ENCODE data around the gene SELENOS. TPM values are rescaled to one million over a fixed set of nuclear protein-coding genes. Genes with fewer than 3 reads are reported as not detected.
A peak's percentile ranks its signal among the peaks of the same experiment; 100 is the strongest.

Gene SELENOS
- total and polyA plus RNA-seq, 9 of the 15 experiments (the other 6 are each of a cell fraction or from before 2014, with no cell fraction given), result 24.9 to 57.4 (median 47.9) TPM

GRCh38 chr15:101295607-101296161, 18.4 kb upstream of the SELENOS start:
- Histone ChIP-seq H3K79me2 (ENCODE audit: control insufficient read depth, insufficient read depth, low read length) (peaks cover 61% of the 10 kb centered on the region), H3K9ac (ENCODE audit: insufficient read depth in 1 of 2, low read depth in 2 of 2, low read length in 2 of 2) (peak overlapping the region; percentile 94 to 100), H3K9me3 (replicated peaks; ENCODE audit: control insufficient read depth, insufficient read depth, low read depth, low read length) (no peaks in the 10 kb centered on the region), H3K4me2 (ENCODE audit: insufficient read depth, low read length) (peak overlapping the region; percentile 93), H3K4me1 (replicated peaks in 1 of 2; ENCODE audit: control insufficient read depth in 2 of 2, insufficient read depth in 2 of 2, low read length in 2 of 2) (peaks cover 7 to 9% of the 10 kb centered on the region in 2 experiments; a peak in 2 of 5 replicates), H3K27ac (ENCODE audit: extremely low read depth, low read depth, low read length) (peak overlapping the region; percentile 92), H3K27me3 (ENCODE audit: control insufficient read depth in 2 of 2, insufficient read depth in 2 of 2, low read length in 2 of 2) (no peaks in the 10 kb centered on the region), H2AFZ (ENCODE audit: low read depth, low read length) (peak overlapping the region; percentile 98), H3K4me3 (peak overlapping the region; percentile 96), H3K9me1 (ENCODE audit: control insufficient read depth, insufficient read depth, low read length) (no peaks in the 10 kb centered on the region), H3K36me3 (ENCODE audit: control insufficient read depth, insufficient read depth, low read length) (peaks cover 28% of the 10 kb centered on the region), H4K20me1 (replicated peaks; ENCODE audit: control insufficient read depth, insufficient read depth, low read length) (peaks cover 14% of the 10 kb centered on the region)
- intact Hi-C loops (cut with micrococcal nuclease) (no loop called here), in situ Hi-C loops (cut with MboI) (no loop called here)
- no peak for DNase-seq (ENCODE audit: extremely low read depth in 1 of 4, low spot score in 3 of 4)
- FAIRE-seq, result no peak
- WGBS (ENCODE audit: insufficient coverage, low coverage, missing lambda C conversion rate), result under 1% methylated on average over 16 of the region's 20 CpGs
- ChIA-PET CTCF (ENCODE audit: low intra/inter-chr PET ratio) (no interaction called here), POLR2A (interaction anchor here (0.5 to 3.7 kb wide), 5 partner anchors 9 to 324 kb away, joined by 3 to 25 read pairs (median 3); no protein-coding TSS in a partner anchor)
- TSS peak; percentile 88 for BruUV-seq (replicated peaks)
- peak; percentile 72 for ATAC-seq
- TF ChIP-seq CBFB (CRISPR knock-in tag; IDR thresholded peaks at IDR 0.05) (peak; percentile 68; the same call in 1 of the 2 replicates), SMARCE1 (IDR thresholded peaks at IDR 0.05) (0 out of 2 replicates have a peak, but pooled peaks have one; percentile 8), MEF2D (tag; conservative IDR thresholded peaks at IDR 0.05; ENCODE audit: low read depth) (0 out of 2 replicates have a peak, but pooled peaks have one; percentile 26), HMGN3 (IDR thresholded peaks at IDR 0.05; ENCODE audit: borderline replicate concordance, extremely low read depth, insufficient read length, low read depth, low read length) (peak; percentile 4), LARP7 (IDR thresholded peaks at IDR 0.05) (no peak), NFXL1 (CRISPR knock-in tag; IDR thresholded peaks at IDR 0.05) (no peak), CEBPG (CRISPR knock-in tag; IDR thresholded peaks at IDR 0.05) (no peak), CEBPG (tag; conservative IDR thresholded peaks at IDR 0.05 in 1 of 2, IDR thresholded peaks at IDR 0.05 in 1 of 2) (no peak), MEF2A (IDR thresholded peaks at IDR 0.05; ENCODE audit: control insufficient read depth, low read depth, low read length) (peak; percentile 80; the same call in 1 of the 2 replicates), NR2C2 (CRISPR knock-in tag; IDR thresholded peaks at IDR 0.05) (no peak), NR2C2 (tag; IDR thresholded peaks at IDR 0.05) (peak; percentile 33), YY1 (IDR thresholded peaks at IDR 0.05; ENCODE audit: borderline replicate concordance in 1 of 3, control insufficient read depth in 1 of 3, extremely low read depth in 1 of 3, insufficient read depth in 3 of 3, insufficient read length in 1 of 3, insufficient replicate concordance in 2 of 3, low read depth in 1 of 3, low read length in 2 of 3) (no peak), ZNF224 (CRISPR knock-in tag; IDR thresholded peaks at IDR 0.05) (0 out of 2 replicates have a peak, but pooled peaks have one; percentile 8)
- TF ChIP-seq, protein P1, sequence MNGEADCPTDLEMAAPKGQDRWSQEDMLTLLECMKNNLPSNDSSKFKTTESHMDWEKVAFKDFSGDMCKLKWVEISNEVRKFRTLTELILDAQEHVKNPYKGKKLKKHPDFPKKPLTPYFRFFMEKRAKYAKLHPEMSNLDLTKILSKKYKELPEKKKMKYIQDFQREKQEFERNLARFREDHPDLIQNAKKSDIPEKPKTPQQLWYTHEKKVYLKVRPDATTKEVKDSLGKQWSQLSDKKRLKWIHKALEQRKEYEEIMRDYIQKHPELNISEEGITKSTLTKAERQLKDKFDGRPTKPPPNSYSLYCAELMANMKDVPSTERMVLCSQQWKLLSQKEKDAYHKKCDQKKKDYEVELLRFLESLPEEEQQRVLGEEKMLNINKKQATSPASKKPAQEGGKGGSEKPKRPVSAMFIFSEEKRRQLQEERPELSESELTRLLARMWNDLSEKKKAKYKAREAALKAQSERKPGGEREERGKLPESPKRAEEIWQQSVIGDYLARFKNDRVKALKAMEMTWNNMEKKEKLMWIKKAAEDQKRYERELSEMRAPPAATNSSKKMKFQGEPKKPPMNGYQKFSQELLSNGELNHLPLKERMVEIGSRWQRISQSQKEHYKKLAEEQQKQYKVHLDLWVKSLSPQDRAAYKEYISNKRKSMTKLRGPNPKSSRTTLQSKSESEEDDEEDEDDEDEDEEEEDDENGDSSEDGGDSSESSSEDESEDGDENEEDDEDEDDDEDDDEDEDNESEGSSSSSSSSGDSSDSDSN (IDR thresholded peaks at IDR 0.05; ENCODE audit: borderline replicate concordance in 1 of 2, low read depth in 2 of 2, low read length in 2 of 2), result peak; percentile 66 to 87; a peak in 2 of 4 replicates
- TF ChIP-seq, protein P2, sequence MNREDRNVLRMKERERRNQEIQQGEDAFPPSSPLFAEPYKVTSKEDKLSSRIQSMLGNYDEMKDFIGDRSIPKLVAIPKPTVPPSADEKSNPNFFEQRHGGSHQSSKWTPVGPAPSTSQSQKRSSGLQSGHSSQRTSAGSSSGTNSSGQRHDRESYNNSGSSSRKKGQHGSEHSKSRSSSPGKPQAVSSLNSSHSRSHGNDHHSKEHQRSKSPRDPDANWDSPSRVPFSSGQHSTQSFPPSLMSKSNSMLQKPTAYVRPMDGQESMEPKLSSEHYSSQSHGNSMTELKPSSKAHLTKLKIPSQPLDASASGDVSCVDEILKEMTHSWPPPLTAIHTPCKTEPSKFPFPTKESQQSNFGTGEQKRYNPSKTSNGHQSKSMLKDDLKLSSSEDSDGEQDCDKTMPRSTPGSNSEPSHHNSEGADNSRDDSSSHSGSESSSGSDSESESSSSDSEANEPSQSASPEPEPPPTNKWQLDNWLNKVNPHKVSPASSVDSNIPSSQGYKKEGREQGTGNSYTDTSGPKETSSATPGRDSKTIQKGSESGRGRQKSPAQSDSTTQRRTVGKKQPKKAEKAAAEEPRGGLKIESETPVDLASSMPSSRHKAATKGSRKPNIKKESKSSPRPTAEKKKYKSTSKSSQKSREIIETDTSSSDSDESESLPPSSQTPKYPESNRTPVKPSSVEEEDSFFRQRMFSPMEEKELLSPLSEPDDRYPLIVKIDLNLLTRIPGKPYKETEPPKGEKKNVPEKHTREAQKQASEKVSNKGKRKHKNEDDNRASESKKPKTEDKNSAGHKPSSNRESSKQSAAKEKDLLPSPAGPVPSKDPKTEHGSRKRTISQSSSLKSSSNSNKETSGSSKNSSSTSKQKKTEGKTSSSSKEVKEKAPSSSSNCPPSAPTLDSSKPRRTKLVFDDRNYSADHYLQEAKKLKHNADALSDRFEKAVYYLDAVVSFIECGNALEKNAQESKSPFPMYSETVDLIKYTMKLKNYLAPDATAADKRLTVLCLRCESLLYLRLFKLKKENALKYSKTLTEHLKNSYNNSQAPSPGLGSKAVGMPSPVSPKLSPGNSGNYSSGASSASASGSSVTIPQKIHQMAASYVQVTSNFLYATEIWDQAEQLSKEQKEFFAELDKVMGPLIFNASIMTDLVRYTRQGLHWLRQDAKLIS (CRISPR knock-in tag; IDR thresholded peaks at IDR 0.05), result 0 out of 2 replicates have a peak, but pooled peaks have one; percentile 8

All from K562 (cell line).